Esophagus muscularis mucosa (tissue), 4 donors: ENCODE measurements around the gene MRPL37. TPM values are rescaled to one million over a fixed set of nuclear protein-coding genes. Genes with fewer than 3 reads are reported as not detected.

Experiments used
- DNase-seq: peaks from one replicate; pipeline ENCODE4 v3.0.0-alpha.2; 2017; ENCODE audit errors: extremely low spot score
- H3K27ac ChIP-seq, 4 donors: fragments of 200-600 bp; sonication (generic); replicated peaks in 1 of 4; 1 replicate in 3 of 4; 2 replicates in 1 of 4; pipeline ENCODE4 v1.5.1; 2016 to 2019; ENCODE audit warnings: mild to moderate bottlenecking in 1 of 4
- H3K27me3 ChIP-seq, 4 donors: fragments of 200-600 bp; sonication (generic); one replicate each; pipeline versions ENCODE4 v1.5.1 to v1.6.0; 2016 to 2019
- H3K36me3 ChIP-seq, 4 donors: fragments of 200-600 bp; sonication (generic); one replicate each; pipeline ENCODE4 v1.5.1; 2016 to 2019
- H3K4me1 ChIP-seq, 4 donors: fragments of 200-600 bp; sonication (generic); one replicate each; pipeline ENCODE4 v1.5.1; 2016 to 2019
- H3K4me3 ChIP-seq, 4 donors: fragments of 200-600 bp; sonication (generic); 1 replicate in 2 of 4; 2 replicates in 2 of 4; pipeline ENCODE4 v1.5.1; 2016 to 2019; ENCODE audit warnings: mild to moderate bottlenecking in 4 of 4, moderate library complexity in 1 of 4
- H3K9me3 ChIP-seq, 4 donors: fragments of 200-600 bp; sonication (generic); 1 replicate in 3 of 4; 2 replicates in 1 of 4; pipeline ENCODE4 v1.5.1; 2016 to 2019
- EP300 ChIP-seq: sonication (generic); formaldehyde crosslinking; IDR thresholded peaks from one replicate; pipeline ENCODE4 v1.6.1; 2017; ENCODE audit warnings: antibody characterized with exemption
- POLR2A ChIP-seq: fragments of 450-650 bp; IDR thresholded peaks from one replicate; pipeline ENCODE4 v1.6.1; 2017; ENCODE audit warnings: antibody characterized with exemption, moderate library complexity, mild to moderate bottlenecking, low read depth
- POLR2AphosphoS5 ChIP-seq, 2 donors: sonication (generic); formaldehyde crosslinking; IDR thresholded peaks; one replicate each; pipeline ENCODE4 v1.6.1; 2017; ENCODE audit warnings: antibody characterized with exemption in 2 of 2
- WGBS: methylation state at CpG from one replicate; pipeline ENCODE4 v1.1.5; 2018; 5-methylcytosine and 5-hydroxymethylcytosine counted together
- intact Hi-C: fragments of 100-400 bp; cut with DNase I; formaldehyde crosslinking; loops from one replicate; pipeline ENCODE4 v1.15.1; 2023
- total RNA-seq, 4 donors: library from RNA; depleted of rRNA; stranded (reverse); fragments of >200 nt; gene quantifications; one replicate each; pipeline versions ENCODE4 v1.1.0 to v1.2.1, GENCODE V29; 2016
- TF ChIP-seq, protein P1 (sequence below), 3 experiments: fragments of 200-600 bp in 2 of 3; fragments of 450-650 bp in 1 of 3; sonication (generic) in 2 of 3; IDR thresholded peaks; one replicate each; pipeline ENCODE4 v1.5.1; 2017 to 2019; ENCODE audit warnings: antibody characterized with exemption in 3 of 3, mild to moderate bottlenecking in 2 of 3, moderate library complexity in 1 of 3

MRPL37 gene
- total RNA-seq, 4 donors from 2014 or later = 54.2 to 62.1 (median 58.4) TPM

DNA sequence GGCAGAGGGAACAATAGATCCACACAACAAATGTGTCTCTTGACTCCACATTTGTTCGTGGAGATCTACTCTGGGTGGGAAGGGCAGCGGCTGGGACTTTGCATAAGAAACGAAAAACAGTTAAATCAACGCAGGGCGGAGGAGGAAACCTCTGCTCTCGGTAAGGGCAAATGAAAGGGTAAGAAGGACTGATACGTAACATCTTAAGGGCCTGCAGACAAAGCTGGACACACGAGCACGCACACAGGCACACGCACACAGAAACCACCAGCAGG lies 57.3 kb downstream of the MRPL37 start:
- DNase-seq = no peak
- intact Hi-C loops = loop anchor here (2.0 kb wide), 1 partner anchor 126 kb away; no protein-coding TSS in a partner anchor
- peaks cover 0 to 24% (median 7%) of the 10 kb centered on the region in 4 donors for H3K36me3 ChIP-seq
- no peak overlapping the region for H3K4me3 ChIP-seq
- no peak overlapping the region for H3K27ac ChIP-seq
- H3K4me1 ChIP-seq = peaks cover 0 to 20% (median 6%) of the 10 kb centered on the region in 4 donors
- H3K27me3 ChIP-seq = no peaks in the 10 kb centered on the region
- TF ChIP-seq POLR2AphosphoS5 (IDR thresholded peaks at IDR 0.05) (no peak), POLR2A (no peak), EP300 (no peak)
- TF ChIP-seq, protein P1, sequence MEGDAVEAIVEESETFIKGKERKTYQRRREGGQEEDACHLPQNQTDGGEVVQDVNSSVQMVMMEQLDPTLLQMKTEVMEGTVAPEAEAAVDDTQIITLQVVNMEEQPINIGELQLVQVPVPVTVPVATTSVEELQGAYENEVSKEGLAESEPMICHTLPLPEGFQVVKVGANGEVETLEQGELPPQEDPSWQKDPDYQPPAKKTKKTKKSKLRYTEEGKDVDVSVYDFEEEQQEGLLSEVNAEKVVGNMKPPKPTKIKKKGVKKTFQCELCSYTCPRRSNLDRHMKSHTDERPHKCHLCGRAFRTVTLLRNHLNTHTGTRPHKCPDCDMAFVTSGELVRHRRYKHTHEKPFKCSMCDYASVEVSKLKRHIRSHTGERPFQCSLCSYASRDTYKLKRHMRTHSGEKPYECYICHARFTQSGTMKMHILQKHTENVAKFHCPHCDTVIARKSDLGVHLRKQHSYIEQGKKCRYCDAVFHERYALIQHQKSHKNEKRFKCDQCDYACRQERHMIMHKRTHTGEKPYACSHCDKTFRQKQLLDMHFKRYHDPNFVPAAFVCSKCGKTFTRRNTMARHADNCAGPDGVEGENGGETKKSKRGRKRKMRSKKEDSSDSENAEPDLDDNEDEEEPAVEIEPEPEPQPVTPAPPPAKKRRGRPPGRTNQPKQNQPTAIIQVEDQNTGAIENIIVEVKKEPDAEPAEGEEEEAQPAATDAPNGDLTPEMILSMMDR (IDR thresholded peaks at IDR 0.05) = no peak
- no peaks in the 10 kb centered on the region for H3K9me3 ChIP-seq
- 89% methylated on average over 10 of the region's 10 CpGs for WGBS

DNA sequence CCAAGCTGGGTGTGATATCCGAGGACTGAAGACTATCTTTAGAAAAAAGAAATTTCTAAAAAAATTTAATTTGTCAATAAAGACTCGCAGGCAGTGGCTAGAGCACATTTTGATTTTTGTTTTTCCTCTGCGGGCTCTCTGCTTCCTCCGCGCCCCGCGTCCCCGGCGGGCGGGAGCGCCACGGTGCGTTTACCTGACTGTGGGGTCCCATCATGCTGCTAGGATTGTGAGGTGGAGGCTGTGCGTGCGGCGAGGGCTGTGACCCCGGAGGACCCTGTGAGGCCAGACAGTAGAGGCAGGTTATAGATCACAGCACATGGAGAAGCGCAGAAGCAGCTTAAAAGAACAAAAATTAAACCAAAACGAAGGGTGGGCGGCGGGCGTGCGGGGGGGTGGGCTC lies 57.9 kb downstream of the MRPL37 start:
- Histone ChIP-seq H3K4me3 (no peak overlapping the region), H3K36me3 (peaks cover 0 to 20% (median 6%) of the 10 kb centered on the region in 4 donors), H3K27me3 (no peaks in the 10 kb centered on the region), H3K9me3 (no peaks in the 10 kb centered on the region), H3K4me1 (peaks cover 0 to 25% (median 7%) of the 10 kb centered on the region in 4 donors), H3K27ac (no peak overlapping the region)
- WGBS = 95% methylated on average over 23 of the region's 23 CpGs
- TF ChIP-seq POLR2AphosphoS5 (IDR thresholded peaks at IDR 0.05) (no peak), POLR2A (no peak), EP300 (no peak)
- TF ChIP-seq, protein P1 (IDR thresholded peaks at IDR 0.05) = no peak
- intact Hi-C loops = loop anchor here (2.0 kb wide), 1 partner anchor 127 kb away; no protein-coding TSS in a partner anchor
- no peak for DNase-seq

DNA sequence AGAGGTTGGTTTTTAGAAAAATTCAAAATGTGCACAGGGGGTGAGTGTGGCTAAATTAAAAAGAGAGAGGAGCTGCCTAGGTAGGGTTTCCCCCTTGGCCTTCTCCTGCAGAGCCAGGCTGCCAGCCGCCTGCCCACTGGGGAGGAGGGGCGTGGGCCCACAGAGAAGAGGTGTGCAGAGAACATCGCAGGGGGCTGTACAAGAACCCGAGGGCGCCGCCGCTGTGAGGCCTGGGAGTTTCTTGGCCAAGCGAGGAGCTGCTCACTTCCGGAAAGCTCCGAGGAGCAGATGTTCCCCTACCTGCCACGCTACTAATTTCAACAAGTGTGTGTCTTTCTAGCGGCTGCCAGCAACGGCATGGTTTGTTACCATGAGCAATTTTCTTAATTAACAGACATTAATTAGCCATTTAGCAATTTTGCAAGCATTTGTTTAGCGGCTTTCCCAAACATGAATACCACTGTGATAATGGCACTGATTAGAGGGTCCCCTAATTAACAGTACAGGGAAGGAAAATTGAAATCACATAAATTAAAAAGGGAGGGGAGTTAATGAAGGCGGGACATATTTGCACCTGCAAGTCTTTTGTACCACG lies 59.7 kb downstream of the MRPL37 start:
- WGBS = 96% methylated on average over 12 of the region's 16 CpGs
- intact Hi-C loops = no loop called here
- peaks cover 0 to 20% (median 3%) of the 10 kb centered on the region in 4 donors for H3K36me3 ChIP-seq
- H3K4me3 ChIP-seq = no peak overlapping the region
- H3K27ac ChIP-seq = no peak overlapping the region
- DNase-seq = no peak
- TF ChIP-seq, protein P1 (IDR thresholded peaks at IDR 0.05) = no peak
- TF ChIP-seq EP300 (no peak), POLR2A (no peak), POLR2AphosphoS5 (IDR thresholded peaks at IDR 0.05) (no peak)
- H3K9me3 ChIP-seq = no peaks in the 10 kb centered on the region
- peaks cover 0 to 15% (median 4%) of the 10 kb centered on the region in 4 donors for H3K4me1 ChIP-seq
- no peaks in the 10 kb centered on the region for H3K27me3 ChIP-seq

DNA sequence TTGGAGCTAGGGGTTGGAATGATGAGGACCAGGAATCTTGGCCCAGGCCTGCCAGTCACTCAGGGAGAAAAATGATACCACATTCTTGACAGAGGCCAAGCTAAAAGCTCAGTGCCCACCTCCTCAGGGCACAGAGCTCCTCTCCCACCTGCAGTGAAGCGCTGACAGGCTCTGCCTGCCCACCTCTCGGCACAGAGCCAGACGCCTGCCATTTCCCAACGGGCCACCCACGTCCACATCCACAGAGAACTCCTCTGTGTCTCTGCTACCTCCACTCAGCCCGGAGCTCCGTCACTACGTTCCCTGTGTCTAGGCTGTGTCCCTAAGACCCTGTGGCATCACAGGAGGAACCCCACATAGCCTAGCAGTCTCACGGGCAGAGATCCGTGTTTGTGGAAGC lies 60.8 kb downstream of the MRPL37 start:
- Histone ChIP-seq H3K4me1 (peaks cover 0 to 12% (median 6%) of the 10 kb centered on the region in 4 donors), H3K27ac (no peak overlapping the region), H3K4me3 (no peak overlapping the region), H3K9me3 (no peaks in the 10 kb centered on the region), H3K27me3 (no peaks in the 10 kb centered on the region), H3K36me3 (peaks cover 0 to 15% (median 3%) of the 10 kb centered on the region in 4 donors)
- intact Hi-C loops = no loop called here
- TF ChIP-seq POLR2AphosphoS5 (IDR thresholded peaks at IDR 0.05) = no peak
- TF ChIP-seq, protein P1 (IDR thresholded peaks at IDR 0.05) = no peak
- no peak for TF ChIP-seq EP300
- no peak for DNase-seq
- 100% methylated on average over 2 of the region's 10 CpGs for WGBS

DNA sequence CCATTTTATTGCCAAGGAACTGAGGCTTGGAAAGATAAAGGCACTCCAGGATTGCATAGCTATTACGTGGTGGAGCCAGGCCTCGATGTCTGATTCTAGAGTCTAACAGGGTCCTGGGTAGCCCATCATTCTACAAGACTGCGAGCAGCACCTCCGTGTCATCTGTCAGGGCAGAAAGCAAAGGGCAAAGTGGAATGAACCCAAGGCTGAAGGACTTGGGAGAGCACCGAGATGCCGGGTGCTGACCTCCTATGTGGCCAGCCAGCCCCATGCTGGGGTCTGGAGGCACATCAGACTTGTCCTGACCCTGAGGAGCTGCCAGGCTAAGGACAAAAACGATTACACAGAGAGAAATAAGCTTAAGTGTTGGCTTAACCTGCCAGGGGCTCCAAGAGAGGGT lies 62.3 kb downstream of the MRPL37 start:
- TF ChIP-seq EP300 = no peak
- TF ChIP-seq, protein P1 (IDR thresholded peaks at IDR 0.05) = no peak
- no peak for TF ChIP-seq POLR2AphosphoS5 (IDR thresholded peaks at IDR 0.05)
- TF ChIP-seq POLR2A = no peak
- peaks cover 0 to 7% (median 0%) of the 10 kb centered on the region in 4 donors for H3K36me3 ChIP-seq
- DNase-seq = no peak
- no peaks in the 10 kb centered on the region for H3K9me3 ChIP-seq
- WGBS = 94% methylated on average over 7 of the region's 7 CpGs
- no peak overlapping the region for H3K27ac ChIP-seq
- H3K4me3 ChIP-seq = no peak overlapping the region
- H3K27me3 ChIP-seq = no peaks in the 10 kb centered on the region
- peaks cover 2 to 21% (median 11%) of the 10 kb centered on the region in 4 donors for H3K4me1 ChIP-seq
- intact Hi-C loops = no loop called here
